Esophagus squamous epithelium (tissue), 4 donors: ENCODE measurements around the gene SPTBN4.

Source experiments
- CTCF ChIP-seq, 6 experiments: fragments of 450-650 bp in 4 of 6; fragments of 200-600 bp in 2 of 6; sonication (generic) in 2 of 6; IDR thresholded peaks; one replicate each; pipeline ENCODE4 v1.5.1; 2016 to 2019; ENCODE audit warnings: antibody characterized with exemption in 6 of 6, mild to moderate bottlenecking in 4 of 6, moderate library complexity in 4 of 6
- POLR2A ChIP-seq, 4 donors: fragments of 450-650 bp; IDR thresholded peaks; one replicate each; pipeline ENCODE4 v1.6.1; 2017; ENCODE audit warnings: antibody characterized with exemption in 4 of 4, mild to moderate bottlenecking in 4 of 4, moderate library complexity in 3 of 4

- TF ChIP-seq CTCF (IDR thresholded peaks at IDR 0.05) = no peak
- no peak for TF ChIP-seq POLR2A (IDR thresholded peaks at IDR 0.05)
Observed at GRCh38 chr19:40622773-40623075, 155.9 kb downstream of the SPTBN4 start.
